Stimulated activated CD8-positive, alpha-beta memory T cell treated with anti-CD3 and anti-CD28 coated beads, Interleukin-12 subunit alpha, Interleukin-12 subunit beta, amount 100 ng/mL, for 1 hour (primary cell): ENCODE measurements around the gene AKAP9.
"Not testable (repeated sequence)": the region's sequence is repeated elsewhere in the genome, so short reads cannot be mapped to it uniquely, and the experiment has no call there.

Experiments
- DNase-seq: peaks from one replicate; pipeline ENCODE4 v3.0.0-alpha.2; 2020; ENCODE audit warnings: low read depth

Gene AKAP9

GRCh38 chr7:92134271-92135051 is 193.8 kb downstream of the AKAP9 start, which contains the start of gene CYP51A1:
TSS of gene CYP51A1 (minus strand) at chr7:92134477. CDS start at chr7:92134364, 113 bp downstream.
- peak; percentile 90 for DNase-seq

GRCh38 chr7:92135052-92135889 is 194.6 kb downstream of the AKAP9 start:
- DNase-seq, result no peak

GRCh38 chr7:92137557-92137956 is 196.9 kb downstream of the AKAP9 start:
- no peak for DNase-seq

GRCh38 chr7:92141161-92141560 is 200.5 kb downstream of the AKAP9 start:
- no peak for DNase-seq

GRCh38 chr7:92142791-92143190 is 202.1 kb downstream of the AKAP9 start:
- DNase-seq, result not testable (repeated sequence)

GRCh38 chr7:92143192-92143880 is 202.7 kb downstream of the AKAP9 start:
- not testable (repeated sequence) for DNase-seq

- DNase-seq, result no peak
These were observed 209.1 kb downstream of the AKAP9 start for GRCh38 chr7:92149736-92150239.

GRCh38 chr7:92150450-92151017 is 209.9 kb downstream of the AKAP9 start:
- no peak for DNase-seq

GRCh38 chr7:92155108-92155739 is 214.6 kb downstream of the AKAP9 start:
- DNase-seq, result no peak

GRCh38 chr7:92156990-92157389 is 216.3 kb downstream of the AKAP9 start:
- DNase-seq, result no peak

GRCh38 chr7:92158660-92159575 is 218.3 kb downstream of the AKAP9 start:
- DNase-seq, result no peak
